Measurements from ENCODE around the gene TP53AIP1. TPM values are rescaled to one million over a fixed set of nuclear protein-coding genes. Genes with fewer than 3 reads are reported as not detected.
A peak's percentile ranks its signal among the peaks of the same experiment; 100 is the strongest.

The TP53AIP1 gene
- total RNA-seq, 8 experiments from 2014 or later = 0.24 to 1.3 (median 0.57) TPM

DNA sequence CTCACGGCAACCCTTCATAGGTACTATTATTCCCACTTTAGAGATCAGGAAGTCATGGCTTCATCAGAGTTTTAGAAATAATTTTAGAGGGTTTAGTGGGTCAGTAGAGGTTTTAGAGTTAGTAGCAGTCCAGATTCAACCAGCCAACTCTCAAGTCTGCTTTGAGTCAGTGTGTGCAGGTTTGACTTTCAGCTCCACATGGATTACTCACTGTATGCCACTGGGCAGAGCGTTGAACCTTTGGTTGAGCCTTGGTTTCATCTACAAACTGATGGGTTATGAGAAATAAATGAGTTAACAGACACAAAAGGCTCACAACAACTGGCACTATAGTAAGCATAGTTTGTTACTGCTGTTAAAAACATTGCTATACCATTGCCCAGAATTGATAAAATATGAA, 19.0 kb upstream of the TP53AIP1 start:
- peaks cover 0 to 5% of the 10 kb centered on the region in 2 donors for H3K4me1 ChIP-seq (replicated peaks in 1 of 2)
- no peak overlapping the region for H3K4me3 ChIP-seq
- 75 to 100% (median 100%) methylated on average over 1 to 2 of the region's 2 CpGs; no CpG with 5 or more reads in 1 of the 10 experiments for WGBS, 10 experiments
- no peak for ATAC-seq (replicated peaks in 6 of 8)
- no peak overlapping the region for H3K27ac ChIP-seq
- in situ Hi-C loops (cut with MboI; ENCODE audit: low pct_unique_long_range_greater_than_20kb in 2 of 9, low sequenced_read_pairs in 9 of 9, unreplicated experiment in 9 of 9) = loop anchor here in 2 of 9 experiments (25.0 kb wide), 3 partner anchors 351 to 924 kb away; no protein-coding TSS in a partner anchor

DNA sequence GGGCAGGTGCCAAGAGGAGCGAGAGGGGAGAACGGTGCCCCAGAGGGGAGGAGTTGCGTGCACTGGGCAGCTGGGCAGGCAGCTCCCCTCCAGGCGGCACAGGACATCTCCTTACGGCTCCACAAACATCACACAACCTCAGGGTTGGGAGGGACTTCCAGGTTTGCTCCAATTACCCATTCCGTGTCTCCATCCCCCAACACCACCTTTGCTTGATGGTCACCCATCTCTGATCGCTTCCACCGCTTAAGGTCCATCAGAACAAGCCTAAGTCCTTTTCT, 14.5 kb upstream of the TP53AIP1 start:
- peak in 2 of 8 experiments; percentile 25 to 36 for ATAC-seq (replicated peaks in 6 of 8)
- in situ Hi-C loops (cut with MboI; ENCODE audit: low pct_unique_long_range_greater_than_20kb in 2 of 9, low sequenced_read_pairs in 9 of 9, unreplicated experiment in 9 of 9) = loop anchor here in 8 of 9 experiments (5.0 to 25.0 kb wide), 5 partner anchors 72 to 920 kb away; no protein-coding TSS in a partner anchor
- WGBS, 10 experiments = 10 to 100% (median 90%) methylated on average over 1 to 3 of the region's 8 CpGs; no CpG with 5 or more reads in 4 of the 10 experiments
- Histone ChIP-seq H3K27ac (no peak overlapping the region), H3K4me1 (replicated peaks in 1 of 2) (no peaks in the 10 kb centered on the region), H3K4me3 (no peak overlapping the region)

DNA sequence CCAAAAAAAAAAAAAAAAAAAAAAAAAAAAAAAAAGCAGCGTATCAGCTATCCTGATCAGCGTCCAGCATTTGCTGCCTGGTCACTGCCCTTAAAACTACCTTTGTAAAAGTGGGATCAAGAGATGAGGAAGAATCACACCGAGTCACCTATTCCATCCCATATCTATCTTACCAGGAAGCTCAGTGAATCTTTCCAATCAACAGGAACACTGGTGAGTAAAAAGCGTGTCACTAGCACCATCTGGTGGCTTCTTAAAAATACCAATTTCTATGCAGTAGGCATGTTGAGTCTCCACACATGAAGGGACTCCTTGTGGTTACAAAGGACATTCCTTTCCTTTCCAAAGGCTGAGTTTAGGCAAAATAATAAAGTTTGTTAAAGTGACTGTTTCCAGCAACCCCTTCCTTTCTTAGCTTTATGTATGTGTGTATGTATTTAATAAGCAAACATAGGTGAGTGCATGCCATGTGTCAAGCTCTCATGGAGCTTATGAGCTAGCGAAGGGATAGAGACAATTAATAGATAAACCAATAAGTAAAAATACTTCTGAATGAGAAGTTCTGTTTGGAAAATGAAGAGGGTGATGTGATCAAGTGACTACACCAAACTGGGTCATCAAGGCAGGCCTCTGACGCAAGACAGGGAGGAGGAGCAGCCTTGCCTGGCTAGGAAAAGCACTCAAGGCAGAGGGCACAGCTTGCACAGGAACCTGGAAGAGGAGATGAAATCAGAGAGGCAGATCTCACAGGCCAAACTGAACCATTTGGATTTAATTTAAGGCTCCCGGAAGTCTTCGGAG, 13.9 kb upstream of the TP53AIP1 start:
- peak; percentile 70 to 91 (median 87) for ATAC-seq (replicated peaks in 6 of 8)
- Histone ChIP-seq H3K4me3 (no peak overlapping the region), H3K27ac (no peak overlapping the region), H3K4me1 (replicated peaks in 1 of 2) (no peaks in the 10 kb centered on the region)
- WGBS, 10 experiments = 0 to 56% (median 26%) methylated on average over 1 to 6 of the region's 8 CpGs
- in situ Hi-C loops (cut with MboI; ENCODE audit: low pct_unique_long_range_greater_than_20kb in 2 of 9, low sequenced_read_pairs in 9 of 9, unreplicated experiment in 9 of 9) = loop anchor here in 8 of 9 experiments (5.0 to 25.0 kb wide), 5 partner anchors 72 to 919 kb away; no protein-coding TSS in a partner anchor

DNA sequence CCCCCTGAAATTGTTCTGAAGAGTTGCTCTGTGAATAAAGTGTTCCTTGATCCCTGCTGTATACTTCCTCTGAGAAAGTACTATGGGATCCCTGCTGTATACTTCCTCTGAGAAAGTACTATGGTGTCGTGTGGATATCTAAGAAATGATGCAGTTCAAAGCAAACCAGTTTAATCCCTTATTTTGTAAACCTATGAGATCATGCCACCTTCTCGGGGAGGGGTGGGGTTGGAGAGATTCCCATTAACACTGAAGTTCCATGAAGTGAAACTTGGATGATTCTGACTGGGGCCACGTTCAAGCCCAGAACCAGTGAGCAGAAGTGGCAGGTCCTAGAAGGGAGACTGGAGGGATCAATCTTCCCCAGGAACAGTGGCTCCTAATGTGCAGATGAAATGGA, 13.0 kb upstream of the TP53AIP1 start:
- H3K4me3 ChIP-seq = no peak overlapping the region
- no peaks in the 10 kb centered on the region for H3K4me1 ChIP-seq (replicated peaks in 1 of 2)
- H3K27ac ChIP-seq = no peak overlapping the region
- in situ Hi-C loops (cut with MboI; ENCODE audit: low pct_unique_long_range_greater_than_20kb in 2 of 9, low sequenced_read_pairs in 9 of 9, unreplicated experiment in 9 of 9) = loop anchor here in 8 of 9 experiments (5.0 to 25.0 kb wide), 5 partner anchors 71 to 918 kb away; no protein-coding TSS in a partner anchor
- WGBS, 10 experiments = 0 to 82% (median 78%) methylated on average over 1 to 3 of the region's 3 CpGs; no CpG with 5 or more reads in 5 of the 10 experiments
- ATAC-seq (replicated peaks in 6 of 8) = no peak

DNA sequence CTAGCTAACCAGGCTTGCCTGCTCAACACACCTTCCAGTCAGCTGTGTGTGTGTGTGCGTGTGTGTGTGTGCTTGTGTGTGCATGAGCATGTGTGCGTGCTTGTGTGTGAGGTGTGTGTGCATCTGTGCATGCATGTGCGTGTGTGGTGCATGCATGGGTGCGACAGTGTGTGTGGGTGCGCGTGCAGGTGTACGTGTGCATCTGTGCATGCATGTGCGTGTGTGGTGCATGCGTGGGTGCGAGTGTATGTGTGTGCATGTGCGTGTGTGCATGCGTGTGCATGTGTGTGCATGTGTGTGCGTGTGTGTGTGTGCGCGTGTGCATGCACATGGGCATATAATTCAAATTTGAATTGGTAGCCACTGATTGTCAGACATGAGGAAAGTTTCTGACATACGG, 10.5 kb upstream of the TP53AIP1 start:
- 60 to 100% (median 89%) methylated on average over 2 to 13 of the region's 16 CpGs for WGBS, 10 experiments
- no peak for ATAC-seq (replicated peaks in 6 of 8)
- in situ Hi-C loops (cut with MboI; ENCODE audit: low pct_unique_long_range_greater_than_20kb in 2 of 9, low sequenced_read_pairs in 9 of 9, unreplicated experiment in 9 of 9) = loop anchor here in 7 of 9 experiments (5.0 to 25.0 kb wide), 5 partner anchors 61 to 916 kb away; partner anchors contain the start of gene KCNJ5 (in 1 of the 7)

DNA sequence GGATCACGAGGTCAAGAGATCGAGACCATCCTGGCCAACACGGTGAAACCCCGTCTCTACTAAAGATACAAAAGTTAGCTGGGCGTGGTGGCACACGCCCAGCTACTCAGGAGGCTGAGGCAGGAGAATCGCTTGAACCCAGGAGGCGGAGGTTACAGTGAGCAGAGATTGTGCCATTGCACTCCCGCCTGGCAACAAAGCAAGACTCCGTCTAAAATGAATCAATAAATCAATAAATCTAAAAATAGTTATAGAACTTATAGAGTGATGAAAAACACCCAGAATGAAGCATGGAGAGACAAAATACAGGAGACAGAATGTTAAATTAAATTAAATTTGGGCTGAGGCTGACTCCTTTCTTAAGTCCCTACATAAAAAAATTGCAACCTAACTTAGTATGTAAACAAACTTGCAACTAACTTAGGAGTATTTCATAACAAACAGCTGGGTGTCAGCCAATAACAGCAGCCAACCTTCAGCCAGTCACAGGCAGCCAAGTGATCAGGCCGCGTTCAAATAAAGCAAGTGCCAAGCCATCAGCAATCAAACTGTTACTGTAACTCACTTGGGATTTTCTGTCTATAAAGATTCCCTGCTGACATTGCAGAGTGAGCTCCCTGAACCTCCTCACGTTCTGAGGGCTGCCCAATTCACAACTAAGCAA, 7.3 kb upstream of the TP53AIP1 start:
- Histone ChIP-seq H3K27ac (no peak overlapping the region), H3K4me3 (no peak overlapping the region), H3K4me1 (replicated peaks in 1 of 2) (no peaks in the 10 kb centered on the region)
- WGBS, 10 experiments = 39 to 92% (median 63%) methylated on average over 2 to 11 of the region's 13 CpGs; no CpG with 5 or more reads in 2 of the 10 experiments
- ATAC-seq (replicated peaks in 6 of 8) = peak in 1 of 8 experiments; percentile 26
- in situ Hi-C loops (cut with MboI; ENCODE audit: low pct_unique_long_range_greater_than_20kb in 2 of 9, low sequenced_read_pairs in 9 of 9, unreplicated experiment in 9 of 9) = loop anchor here in 7 of 9 experiments (5.0 to 25.0 kb wide), 5 partner anchors 58 to 913 kb away; partner anchors contain the start of gene KCNJ5 (in 1 of the 7)

More for the DNA sequence above, 10.5 kb upstream of the TP53AIP1 start:
- Histone ChIP-seq H3K4me1 (replicated peaks in 1 of 2) (no peaks in the 10 kb centered on the region), H3K4me3 (no peak overlapping the region), H3K27ac (no peak overlapping the region)

DNA sequence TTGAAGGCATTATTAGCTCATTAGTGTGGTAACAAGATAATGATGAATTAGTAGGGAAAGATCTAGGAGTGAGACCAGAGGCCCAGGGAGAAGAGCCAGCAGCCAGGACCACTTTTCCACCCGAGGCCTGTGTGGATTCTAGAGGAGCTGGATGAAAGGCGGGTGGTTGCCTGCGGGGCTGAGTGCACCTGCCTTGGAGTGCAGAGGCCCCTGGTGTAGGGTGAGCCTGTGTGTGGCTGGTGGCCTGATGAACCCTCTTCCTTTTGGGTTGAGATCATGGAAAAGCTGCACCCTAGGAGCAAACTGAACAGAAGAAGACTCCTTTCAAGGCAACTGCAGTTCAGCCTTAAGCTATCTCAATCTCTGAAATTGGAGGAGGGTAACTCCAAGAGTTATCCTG, 5.9 kb upstream of the TP53AIP1 start:
- no peak overlapping the region for H3K4me3 ChIP-seq
- ATAC-seq (replicated peaks in 6 of 8) = peak in 6 of 8 experiments; percentile 22 to 66 (median 50)
- in situ Hi-C loops (cut with MboI; ENCODE audit: low pct_unique_long_range_greater_than_20kb in 2 of 9, low sequenced_read_pairs in 9 of 9, unreplicated experiment in 9 of 9) = no loop called here
- no peak overlapping the region for H3K27ac ChIP-seq
- WGBS, 10 experiments = 0 to 59% (median 53%) methylated on average over 1 to 3 of the region's 3 CpGs; no CpG with 5 or more reads in 4 of the 10 experiments
- peaks cover 2 to 8% of the 10 kb centered on the region in 2 donors for H3K4me1 ChIP-seq (replicated peaks in 1 of 2)

DNA sequence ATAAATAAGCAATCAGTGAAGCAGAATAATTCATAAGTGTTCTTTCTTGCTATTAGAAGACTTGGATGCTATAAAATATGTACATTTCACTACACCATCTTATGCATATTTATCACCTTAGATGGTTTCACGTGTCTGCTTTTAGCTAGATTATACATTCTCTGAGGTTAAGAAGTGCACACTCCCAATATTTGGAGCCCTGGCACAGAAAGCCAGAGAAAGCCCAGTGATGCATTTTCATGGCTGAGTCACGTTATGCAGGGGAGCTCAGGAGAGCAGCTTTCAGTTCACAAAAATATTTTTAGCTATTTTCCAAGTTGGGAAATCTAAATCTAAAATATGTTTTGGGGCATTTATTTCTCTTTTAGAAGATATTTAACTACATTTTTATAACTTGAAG, 5.1 kb upstream of the TP53AIP1 start:
- no peak overlapping the region for H3K27ac ChIP-seq
- in situ Hi-C loops (cut with MboI; ENCODE audit: low pct_unique_long_range_greater_than_20kb in 2 of 9, low sequenced_read_pairs in 9 of 9, unreplicated experiment in 9 of 9) = no loop called here
- peaks cover 2 to 16% of the 10 kb centered on the region in 2 donors for H3K4me1 ChIP-seq (replicated peaks in 1 of 2)
- WGBS, 10 experiments = 0 to 93% (median 79%) methylated on average over 1 to 2 of the region's 2 CpGs
- peak in 4 of 8 experiments; percentile 50 to 88 (median 87) for ATAC-seq (replicated peaks in 6 of 8)
- H3K4me3 ChIP-seq = no peak overlapping the region

DNA sequence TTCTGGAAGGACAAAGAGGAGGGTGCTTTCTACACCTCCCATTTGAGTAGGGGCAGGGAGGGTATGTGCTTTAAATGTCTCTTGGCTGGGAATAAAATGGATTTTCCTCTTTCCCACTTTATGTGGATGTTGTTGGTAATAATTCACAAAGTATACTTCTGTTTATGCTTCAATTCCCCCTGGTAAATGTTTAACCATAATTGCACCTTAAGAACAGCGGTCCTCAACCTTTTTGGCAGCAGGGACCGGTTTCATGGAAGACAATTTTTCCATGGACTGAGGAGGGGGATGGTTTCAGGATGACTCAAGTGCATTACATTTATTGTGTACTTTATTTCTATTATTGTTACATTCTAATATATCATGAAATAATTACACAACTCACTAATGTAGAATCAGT, 4.0 kb upstream of the TP53AIP1 start:
- peaks cover 2 to 16% of the 10 kb centered on the region in 2 donors for H3K4me1 ChIP-seq (replicated peaks in 1 of 2)
- H3K27ac ChIP-seq = no peak overlapping the region
- no peak overlapping the region for H3K4me3 ChIP-seq
- WGBS, 10 experiments = 79 to 100% (median 90%) methylated on average over 2 of the region's 2 CpGs; no CpG with 5 or more reads in 3 of the 10 experiments
- in situ Hi-C loops (cut with MboI; ENCODE audit: low pct_unique_long_range_greater_than_20kb in 2 of 9, low sequenced_read_pairs in 9 of 9, unreplicated experiment in 9 of 9) = no loop called here
- no peak for ATAC-seq (replicated peaks in 6 of 8)

DNA sequence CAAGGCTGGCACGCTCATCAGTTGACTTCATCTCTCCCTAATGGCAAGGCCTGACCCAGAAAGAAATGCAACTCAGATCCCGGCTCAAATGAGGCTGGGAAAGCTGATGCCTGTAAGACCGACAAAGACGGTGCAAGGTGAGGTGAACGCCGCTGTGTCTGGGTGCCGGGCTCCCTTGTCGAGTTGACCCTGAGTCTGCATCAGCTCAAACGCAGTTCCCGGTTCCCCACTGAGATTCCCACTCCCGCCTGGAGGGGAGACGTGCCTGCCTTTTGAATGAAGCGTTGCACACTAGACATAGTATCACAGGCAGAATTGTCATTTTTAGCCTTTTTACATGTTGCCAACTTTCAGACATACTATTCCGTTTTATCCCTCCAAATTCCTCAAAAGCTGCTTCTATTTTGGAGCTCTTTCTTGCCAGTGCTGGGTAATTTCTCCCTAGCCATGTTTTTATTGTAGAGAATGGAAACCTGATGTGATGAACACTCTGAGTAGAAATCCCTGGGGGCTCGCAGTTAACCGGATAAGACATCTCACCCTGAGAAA, 831 bp upstream of the TP53AIP1 start:
- in situ Hi-C loops (cut with MboI; ENCODE audit: low pct_unique_long_range_greater_than_20kb in 2 of 9, low sequenced_read_pairs in 9 of 9, unreplicated experiment in 9 of 9) = no loop called here
- Histone ChIP-seq H3K4me3 (no peak overlapping the region), H3K4me1 (replicated peaks in 1 of 2) (peaks cover 2 to 16% of the 10 kb centered on the region in 2 donors), H3K27ac (no peak overlapping the region)
- ATAC-seq (replicated peaks in 6 of 8) = no peak
- WGBS, 10 experiments = 34 to 89% (median 74%) methylated on average over 1 to 10 of the region's 16 CpGs; no CpG with 5 or more reads in 2 of the 10 experiments

DNA sequence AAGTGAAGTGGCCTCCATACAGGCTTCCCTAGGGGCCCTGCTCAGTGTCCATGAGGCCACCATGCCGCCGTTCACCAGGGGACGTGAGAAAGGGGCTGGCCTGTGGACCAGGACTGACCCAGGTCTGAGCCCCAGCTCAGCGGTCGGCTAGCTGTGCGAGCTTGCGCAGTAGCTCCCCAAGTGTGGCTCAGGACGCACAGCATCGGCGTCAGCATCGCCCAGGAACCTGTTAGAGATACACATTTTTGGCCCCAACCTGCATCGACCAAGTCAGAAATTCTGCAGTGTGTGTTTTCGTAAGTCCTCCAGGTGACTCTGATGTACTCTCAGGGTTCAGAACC, 429 bp downstream of the TP53AIP1 start:
- 86 to 100% (median 95%) methylated on average over 1 to 13 of the region's 13 CpGs; no CpG with 5 or more reads in 4 of the 10 experiments for WGBS, 10 experiments
- Histone ChIP-seq H3K4me1 (replicated peaks in 1 of 2) (peaks cover 12 to 25% of the 10 kb centered on the region in 2 donors), H3K27ac (no peak overlapping the region), H3K4me3 (no peak overlapping the region)
- ATAC-seq (replicated peaks in 6 of 8) = no peak
- in situ Hi-C loops (cut with MboI; ENCODE audit: low pct_unique_long_range_greater_than_20kb in 2 of 9, low sequenced_read_pairs in 9 of 9, unreplicated experiment in 9 of 9) = no loop called here

DNA sequence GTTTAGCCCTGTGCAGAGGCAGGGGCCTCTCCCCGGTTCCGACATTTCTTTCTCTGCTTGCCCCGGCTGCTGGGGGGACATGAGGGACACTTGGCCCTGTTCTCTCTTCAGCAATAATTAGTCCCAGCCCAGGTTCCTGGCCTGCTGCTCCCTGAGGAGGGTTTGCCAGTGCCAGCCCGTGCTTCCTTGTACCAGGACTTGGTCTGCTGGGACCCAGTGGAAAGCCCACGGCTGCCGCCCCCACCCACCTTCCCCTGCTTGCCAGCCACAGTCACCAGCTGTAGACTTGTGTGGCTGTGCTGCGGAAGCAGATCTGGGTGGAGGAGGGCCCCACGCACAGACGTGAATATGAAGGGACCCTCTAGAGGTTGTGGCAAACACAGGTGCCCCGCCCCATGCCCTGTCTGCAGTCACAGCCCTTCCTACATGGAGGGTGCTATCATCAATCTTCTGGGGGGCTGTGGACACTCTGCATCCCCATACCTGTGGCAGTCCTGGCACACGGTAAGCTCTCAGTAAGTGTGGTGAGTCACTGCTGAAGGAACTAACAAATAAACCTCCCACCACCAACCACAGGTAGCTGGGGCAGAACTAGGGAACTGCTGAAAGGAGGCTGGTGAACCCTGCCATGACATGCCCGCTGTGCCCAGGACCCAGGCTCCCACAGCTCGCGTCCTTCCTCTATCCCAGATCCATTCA, 949 bp downstream of the TP53AIP1 start:
- ATAC-seq (replicated peaks in 6 of 8) = no peak
- H3K4me1 ChIP-seq (replicated peaks in 1 of 2) = peaks cover 17 to 30% of the 10 kb centered on the region in 2 donors

More for the DNA sequence above, 949 bp downstream of the TP53AIP1 start:
- in situ Hi-C loops (cut with MboI; ENCODE audit: low pct_unique_long_range_greater_than_20kb in 2 of 9, low sequenced_read_pairs in 9 of 9, unreplicated experiment in 9 of 9) = no loop called here
- Histone ChIP-seq H3K27ac (no peak overlapping the region), H3K4me3 (no peak overlapping the region)
- WGBS, 10 experiments = 60 to 100% (median 92%) methylated on average over 1 to 8 of the region's 14 CpGs; no CpG with 5 or more reads in 6 of the 10 experiments

All from motor neuron (in vitro differentiated cells).